ENCODE data around the gene DMTF1.
A peak's percentile ranks its signal among the peaks of the same experiment; 100 is the strongest.
"Not testable (repeated sequence)": the region's sequence is repeated elsewhere in the genome, so short reads cannot be mapped to it uniquely, and the experiment has no call there.

The DMTF1 gene

GRCh38 chr7:87193912-87194311, 41.7 kb downstream of the DMTF1 start:
- no peak for DNase-seq (ENCODE audit: low read depth in 2 of 3, low spot score in 2 of 3)

GRCh38 chr7:87199241-87199640, 47.0 kb downstream of the DMTF1 start:
- DNase-seq (ENCODE audit: low read depth in 2 of 3, low spot score in 2 of 3) = no peak

GRCh38 chr7:87199700-87200450, 47.6 kb downstream of the DMTF1 start:
- no peak for DNase-seq (ENCODE audit: low read depth in 2 of 3, low spot score in 2 of 3)

- no peak for DNase-seq (ENCODE audit: low read depth in 2 of 3, low spot score in 2 of 3)
Observed at GRCh38 chr7:87202208-87202607, 50.0 kb downstream of the DMTF1 start.

- DNase-seq (ENCODE audit: low read depth in 2 of 3, low spot score in 2 of 3) = no peak
Observed at GRCh38 chr7:87202705-87203104, 50.5 kb downstream of the DMTF1 start.

- DNase-seq (ENCODE audit: low read depth in 2 of 3, low spot score in 2 of 3) = not testable (repeated sequence)
Observed at GRCh38 chr7:87203929-87204328, 51.7 kb downstream of the DMTF1 start.

GRCh38 chr7:87204933-87205332, 52.7 kb downstream of the DMTF1 start:
- no peak for DNase-seq (ENCODE audit: low read depth in 2 of 3, low spot score in 2 of 3)

GRCh38 chr7:87205701-87206100, 53.4 kb downstream of the DMTF1 start:
- DNase-seq (ENCODE audit: low read depth in 2 of 3, low spot score in 2 of 3) = not testable (repeated sequence)

GRCh38 chr7:87206361-87206760, 54.1 kb downstream of the DMTF1 start:
- DNase-seq (ENCODE audit: low read depth in 2 of 3, low spot score in 2 of 3) = no peak

- no peak for DNase-seq (ENCODE audit: low read depth in 2 of 3, low spot score in 2 of 3)
Observed at GRCh38 chr7:87209295-87209924, 57.2 kb downstream of the DMTF1 start.

- no peak for DNase-seq (ENCODE audit: low read depth in 2 of 3, low spot score in 2 of 3)
Observed at GRCh38 chr7:87210506-87210905, 58.3 kb downstream of the DMTF1 start.

- no peak for DNase-seq (ENCODE audit: low read depth in 2 of 3, low spot score in 2 of 3)
Observed at GRCh38 chr7:87212498-87212897, 60.2 kb downstream of the DMTF1 start.

- no peak for DNase-seq (ENCODE audit: low read depth in 2 of 3, low spot score in 2 of 3)
Observed at GRCh38 chr7:87213252-87213651, 61.0 kb downstream of the DMTF1 start.

GRCh38 chr7:87213811-87214210, 61.6 kb downstream of the DMTF1 start:
- no peak for DNase-seq (ENCODE audit: low read depth in 2 of 3, low spot score in 2 of 3)

GRCh38 chr7:87215046-87215445, 62.8 kb downstream of the DMTF1 start:
- no peak for DNase-seq (ENCODE audit: low read depth in 2 of 3, low spot score in 2 of 3)

GRCh38 chr7:87216701-87217508, 64.7 kb downstream of the DMTF1 start:
- DNase-seq (ENCODE audit: low read depth in 2 of 3, low spot score in 2 of 3) = no peak

GRCh38 chr7:87217983-87218653, 65.9 kb downstream of the DMTF1 start:
- no peak for DNase-seq (ENCODE audit: low read depth in 2 of 3, low spot score in 2 of 3)

GRCh38 chr7:87218796-87219544, 66.7 kb downstream of the DMTF1 start:
- DNase-seq (ENCODE audit: low read depth in 2 of 3, low spot score in 2 of 3) = no peak

- peak; percentile 48 to 64 (median 61) for DNase-seq (ENCODE audit: low read depth in 2 of 3, low spot score in 2 of 3)
Observed at GRCh38 chr7:87219545-87220025, 67.3 kb downstream of the DMTF1 start, which contains the start of gene TMEM243. TSS of gene TMEM243 (minus strand) at chr7:87219732. CDS start at chr7:87219503, 229 bp downstream.

- peak; percentile 42 to 74 (median 63) for DNase-seq (ENCODE audit: low read depth in 2 of 3, low spot score in 2 of 3)
Observed at GRCh38 chr7:87220026-87220733, 67.9 kb downstream of the DMTF1 start.

Data from activated CD8-positive, alpha-beta memory T cell treated with anti-CD3 and anti-CD28 coated beads for 48 hours (primary cell).